ENCODE measurements around the gene TERT.

Gene TERT

GRCh38 chr5:1242733-1243486 is 52.0 kb downstream of the TERT start:
- ChIA-PET POLR2A (no interaction called here), CTCF (no interaction called here)
- DNase-seq (ENCODE audit: extremely low spot score), result no peak
- TF ChIP-seq ZNF384 (IDR thresholded peaks at IDR 0.05) (no peak), NFRKB (IDR thresholded peaks at IDR 0.05) (no peak), SUZ12 (IDR thresholded peaks at IDR 0.05) (no peak), FOXM1 (IDR thresholded peaks at IDR 0.05; ENCODE audit: borderline replicate concordance) (no peak), ELF4 (IDR thresholded peaks at IDR 0.05) (no peak), PKNOX1 (IDR thresholded peaks at IDR 0.05) (no peak), TARDBP (IDR thresholded peaks at IDR 0.05) (no peak), LEF1 (IDR thresholded peaks at IDR 0.05; ENCODE audit: borderline replicate concordance) (no peak), SP1 (IDR thresholded peaks at IDR 0.05) (no peak), FOXA1 (IDR thresholded peaks at IDR 0.05) (no peak), ARNT (IDR thresholded peaks at IDR 0.05) (no peak), FOXK2 (IDR thresholded peaks at IDR 0.05) (no peak), L3MBTL2 (conservative IDR thresholded peaks at IDR 0.05) (no peak), BHLHE40 (IDR thresholded peaks at IDR 0.05; ENCODE audit: borderline replicate concordance) (no peak), CTBP1 (IDR thresholded peaks at IDR 0.05; ENCODE audit: borderline replicate concordance) (no peak), HDGF (IDR thresholded peaks at IDR 0.05; ENCODE audit: borderline replicate concordance) (no peak)

GRCh38 chr5:1241509-1242080 is 53.3 kb downstream of the TERT start:
- TF ChIP-seq ELF4 (IDR thresholded peaks at IDR 0.05), result no peak
- no peak for TF ChIP-seq BHLHE40 (IDR thresholded peaks at IDR 0.05; ENCODE audit: borderline replicate concordance)
- TF ChIP-seq LEF1 (IDR thresholded peaks at IDR 0.05; ENCODE audit: borderline replicate concordance), result no peak
- no peak for TF ChIP-seq NFRKB (IDR thresholded peaks at IDR 0.05)
- no peak for TF ChIP-seq FOXM1 (IDR thresholded peaks at IDR 0.05; ENCODE audit: borderline replicate concordance)
- no peak for TF ChIP-seq ZNF384 (IDR thresholded peaks at IDR 0.05)
- TF ChIP-seq HDGF (IDR thresholded peaks at IDR 0.05; ENCODE audit: borderline replicate concordance), result no peak
- no peak for TF ChIP-seq FOXK2 (IDR thresholded peaks at IDR 0.05)
- no peak for TF ChIP-seq PKNOX1 (IDR thresholded peaks at IDR 0.05)
- no peak for TF ChIP-seq L3MBTL2 (conservative IDR thresholded peaks at IDR 0.05)
- TF ChIP-seq CTBP1 (IDR thresholded peaks at IDR 0.05; ENCODE audit: borderline replicate concordance), result no peak
- no peak for TF ChIP-seq SP1 (IDR thresholded peaks at IDR 0.05)
- TF ChIP-seq TARDBP (IDR thresholded peaks at IDR 0.05), result no peak
- TF ChIP-seq ARNT (IDR thresholded peaks at IDR 0.05), result no peak
- no peak for TF ChIP-seq SUZ12 (IDR thresholded peaks at IDR 0.05)
- TF ChIP-seq FOXA1 (IDR thresholded peaks at IDR 0.05), result no peak
- POLR2A ChIA-PET, result no interaction called here
- DNase-seq (ENCODE audit: extremely low spot score), result no peak
- CTCF ChIA-PET, result interaction anchor here (0.5 kb wide), 1 partner anchor 590 kb away, joined by 3 read pairs; no protein-coding TSS in a partner anchor

- CTCF ChIA-PET, result no interaction called here
Observed at GRCh38 chr5:1240496-1241260, 54.2 kb downstream of the TERT start.

GRCh38 chr5:1239505-1240251 is 55.2 kb downstream of the TERT start:
- TF ChIP-seq SUZ12 (IDR thresholded peaks at IDR 0.05), result no peak
- no peak for TF ChIP-seq LEF1 (IDR thresholded peaks at IDR 0.05; ENCODE audit: borderline replicate concordance)
- no peak for TF ChIP-seq ARNT (IDR thresholded peaks at IDR 0.05)
- TF ChIP-seq CTBP1 (IDR thresholded peaks at IDR 0.05; ENCODE audit: borderline replicate concordance), result no peak
- TF ChIP-seq FOXM1 (IDR thresholded peaks at IDR 0.05; ENCODE audit: borderline replicate concordance), result no peak
- TF ChIP-seq L3MBTL2 (conservative IDR thresholded peaks at IDR 0.05), result no peak
- no peak for TF ChIP-seq FOXA1 (IDR thresholded peaks at IDR 0.05)
- TF ChIP-seq PKNOX1 (IDR thresholded peaks at IDR 0.05), result no peak
- TF ChIP-seq FOXK2 (IDR thresholded peaks at IDR 0.05), result no peak
- TF ChIP-seq BHLHE40 (IDR thresholded peaks at IDR 0.05; ENCODE audit: borderline replicate concordance), result no peak
- no peak for TF ChIP-seq ELF4 (IDR thresholded peaks at IDR 0.05)
- no peak for TF ChIP-seq TARDBP (IDR thresholded peaks at IDR 0.05)
- TF ChIP-seq SP1 (IDR thresholded peaks at IDR 0.05), result no peak
- TF ChIP-seq NFRKB (IDR thresholded peaks at IDR 0.05), result no peak
- TF ChIP-seq HDGF (IDR thresholded peaks at IDR 0.05; ENCODE audit: borderline replicate concordance), result no peak
- TF ChIP-seq ZNF384 (IDR thresholded peaks at IDR 0.05), result no peak
- ChIA-PET POLR2A (no interaction called here), CTCF (no interaction called here)
- no peak for DNase-seq (ENCODE audit: extremely low spot score)

More at GRCh38 chr5:1240496-1241260, 54.2 kb downstream of the TERT start:
- DNase-seq (ENCODE audit: extremely low spot score), result no peak
- TF ChIP-seq ARNT (IDR thresholded peaks at IDR 0.05), result no peak
- no peak for TF ChIP-seq SP1 (IDR thresholded peaks at IDR 0.05)
- POLR2A ChIA-PET, result no interaction called here

- CTCF ChIA-PET, result no interaction called here
- TF ChIP-seq SUZ12 (IDR thresholded peaks at IDR 0.05) (no peak), PKNOX1 (IDR thresholded peaks at IDR 0.05) (no peak), FOXA1 (IDR thresholded peaks at IDR 0.05) (no peak), L3MBTL2 (conservative IDR thresholded peaks at IDR 0.05) (no peak), FOXK2 (IDR thresholded peaks at IDR 0.05) (no peak), SP1 (IDR thresholded peaks at IDR 0.05) (no peak), ELF4 (IDR thresholded peaks at IDR 0.05) (no peak), ZNF384 (IDR thresholded peaks at IDR 0.05) (no peak), NFRKB (IDR thresholded peaks at IDR 0.05) (no peak), TARDBP (IDR thresholded peaks at IDR 0.05) (no peak), BHLHE40 (IDR thresholded peaks at IDR 0.05; ENCODE audit: borderline replicate concordance) (no peak), HDGF (IDR thresholded peaks at IDR 0.05; ENCODE audit: borderline replicate concordance) (no peak), CTBP1 (IDR thresholded peaks at IDR 0.05; ENCODE audit: borderline replicate concordance) (no peak), LEF1 (IDR thresholded peaks at IDR 0.05; ENCODE audit: borderline replicate concordance) (no peak), ARNT (IDR thresholded peaks at IDR 0.05) (no peak), FOXM1 (IDR thresholded peaks at IDR 0.05; ENCODE audit: borderline replicate concordance) (no peak)
- POLR2A ChIA-PET, result no interaction called here
- DNase-seq (ENCODE audit: extremely low spot score), result no peak
Observed at GRCh38 chr5:1235838-1236237, 59.0 kb downstream of the TERT start.

Data from HEK293T (cell line).